Measurements from ENCODE around the gene TAS2R60. TPM values are rescaled to one million over a fixed set of nuclear protein-coding genes. Genes with fewer than 3 reads are reported as not detected.

TAS2R60 gene
- polyA plus RNA-seq, 1 donor from 2014 or later, result not detected

DNA sequence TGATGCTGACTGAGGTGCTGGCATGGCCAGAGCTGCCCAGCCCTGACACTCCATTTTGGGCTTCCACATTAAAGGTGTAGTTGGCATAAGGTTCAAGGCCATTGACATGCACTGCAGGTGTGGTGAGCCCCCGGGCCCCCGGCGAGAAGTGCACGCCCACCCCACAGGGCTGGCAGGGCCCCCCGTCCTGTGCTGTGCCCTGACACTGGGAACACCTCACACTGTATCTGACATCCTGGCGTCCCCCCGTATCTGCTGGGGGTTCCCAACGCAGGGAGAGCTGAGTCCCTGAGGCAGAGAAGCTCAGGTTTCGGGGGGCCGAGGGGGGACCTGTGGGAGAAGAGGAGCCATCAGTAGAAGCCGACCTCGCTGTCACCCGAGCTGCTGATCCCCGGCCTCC, 44.6 kb upstream of the TAS2R60 start:
- no peak for TF ChIP-seq TAF1 (IDR thresholded peaks at IDR 0.05; ENCODE audit: low read depth)
- TF ChIP-seq, protein P1, sequence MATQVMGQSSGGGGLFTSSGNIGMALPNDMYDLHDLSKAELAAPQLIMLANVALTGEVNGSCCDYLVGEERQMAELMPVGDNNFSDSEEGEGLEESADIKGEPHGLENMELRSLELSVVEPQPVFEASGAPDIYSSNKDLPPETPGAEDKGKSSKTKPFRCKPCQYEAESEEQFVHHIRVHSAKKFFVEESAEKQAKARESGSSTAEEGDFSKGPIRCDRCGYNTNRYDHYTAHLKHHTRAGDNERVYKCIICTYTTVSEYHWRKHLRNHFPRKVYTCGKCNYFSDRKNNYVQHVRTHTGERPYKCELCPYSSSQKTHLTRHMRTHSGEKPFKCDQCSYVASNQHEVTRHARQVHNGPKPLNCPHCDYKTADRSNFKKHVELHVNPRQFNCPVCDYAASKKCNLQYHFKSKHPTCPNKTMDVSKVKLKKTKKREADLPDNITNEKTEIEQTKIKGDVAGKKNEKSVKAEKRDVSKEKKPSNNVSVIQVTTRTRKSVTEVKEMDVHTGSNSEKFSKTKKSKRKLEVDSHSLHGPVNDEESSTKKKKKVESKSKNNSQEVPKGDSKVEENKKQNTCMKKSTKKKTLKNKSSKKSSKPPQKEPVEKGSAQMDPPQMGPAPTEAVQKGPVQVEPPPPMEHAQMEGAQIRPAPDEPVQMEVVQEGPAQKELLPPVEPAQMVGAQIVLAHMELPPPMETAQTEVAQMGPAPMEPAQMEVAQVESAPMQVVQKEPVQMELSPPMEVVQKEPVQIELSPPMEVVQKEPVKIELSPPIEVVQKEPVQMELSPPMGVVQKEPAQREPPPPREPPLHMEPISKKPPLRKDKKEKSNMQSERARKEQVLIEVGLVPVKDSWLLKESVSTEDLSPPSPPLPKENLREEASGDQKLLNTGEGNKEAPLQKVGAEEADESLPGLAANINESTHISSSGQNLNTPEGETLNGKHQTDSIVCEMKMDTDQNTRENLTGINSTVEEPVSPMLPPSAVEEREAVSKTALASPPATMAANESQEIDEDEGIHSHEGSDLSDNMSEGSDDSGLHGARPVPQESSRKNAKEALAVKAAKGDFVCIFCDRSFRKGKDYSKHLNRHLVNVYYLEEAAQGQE (IDR thresholded peaks at IDR 0.05; ENCODE audit: borderline replicate concordance), result no peak
- no peak for TF ChIP-seq RAD21 (conservative IDR thresholded peaks at IDR 0.05)
- Histone ChIP-seq H3F3A (ENCODE audit: insufficient read depth, low read length, poor library complexity, severe bottlenecking) (no peaks in the 10 kb centered on the region), H2AFZ (ENCODE audit: low read depth, low read length) (no peak overlapping the region), H3K9me3 (ENCODE audit: low read length) (no peaks in the 10 kb centered on the region), H3K9ac (ENCODE audit: low read length) (no peak overlapping the region), H3K27me3 (ENCODE audit: insufficient read depth, low read depth, low read length) (no peaks in the 10 kb centered on the region), H3K79me2 (replicated peaks; ENCODE audit: insufficient read depth, low read length) (no peaks in the 10 kb centered on the region), H3K4me2 (ENCODE audit: low read length) (no peak overlapping the region), H3K4me3 (ENCODE audit: low read length) (no peak overlapping the region), H3K27ac (ENCODE audit: low read length) (no peak overlapping the region), H4K20me1 (ENCODE audit: insufficient read depth) (no peaks in the 10 kb centered on the region), H3K36me3 (ENCODE audit: insufficient read depth, low read length) (no peaks in the 10 kb centered on the region), H3K9me2 (ENCODE audit: insufficient read depth, low read length) (no peaks in the 10 kb centered on the region)

DNA sequence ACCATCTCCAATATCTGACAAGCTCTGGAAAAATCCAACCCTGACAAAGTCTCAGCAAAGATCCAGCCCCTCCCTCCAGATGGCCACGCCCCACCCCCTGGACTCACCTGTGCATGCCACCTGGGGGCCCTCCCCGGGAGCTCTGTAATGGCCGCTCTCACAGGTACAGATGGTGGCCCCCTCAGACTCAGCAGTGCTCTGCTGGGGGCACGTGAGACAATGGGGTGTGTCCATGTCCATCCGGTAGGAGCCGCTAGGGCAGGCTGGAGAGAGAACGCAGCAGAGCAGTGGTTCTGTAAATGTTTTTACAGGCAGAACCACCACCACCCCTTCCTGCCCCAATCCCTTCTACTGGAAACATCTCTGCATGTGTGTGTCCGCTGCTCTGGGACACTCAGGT, 44.1 kb upstream of the TAS2R60 start:
- H3K4me2 ChIP-seq (ENCODE audit: low read length), result no peak overlapping the region
- H3K4me3 ChIP-seq (ENCODE audit: low read length), result no peak overlapping the region
- H3F3A ChIP-seq (ENCODE audit: insufficient read depth, low read length, poor library complexity, severe bottlenecking), result no peaks in the 10 kb centered on the region
- H3K27ac ChIP-seq (ENCODE audit: low read length), result no peak overlapping the region
- TF ChIP-seq EZH2 (IDR thresholded peaks at IDR 0.05; ENCODE audit: borderline replicate concordance, insufficient read depth, low read length, poor library complexity, severe bottlenecking) (no peak), SMC3 (conservative IDR thresholded peaks at IDR 0.05; ENCODE audit: poor library complexity) (no peak), EP300 (conservative IDR thresholded peaks at IDR 0.05; ENCODE audit: poor library complexity, severe bottlenecking) (no peak), POLR2AphosphoS5 (IDR thresholded peaks at IDR 0.05) (no peak), RAD21 (conservative IDR thresholded peaks at IDR 0.05) (no peak), TAF1 (IDR thresholded peaks at IDR 0.05; ENCODE audit: low read depth) (no peak), MXI1 (conservative IDR thresholded peaks at IDR 0.05; ENCODE audit: poor library complexity, severe bottlenecking) (no peak)
- TF ChIP-seq, protein P2, sequence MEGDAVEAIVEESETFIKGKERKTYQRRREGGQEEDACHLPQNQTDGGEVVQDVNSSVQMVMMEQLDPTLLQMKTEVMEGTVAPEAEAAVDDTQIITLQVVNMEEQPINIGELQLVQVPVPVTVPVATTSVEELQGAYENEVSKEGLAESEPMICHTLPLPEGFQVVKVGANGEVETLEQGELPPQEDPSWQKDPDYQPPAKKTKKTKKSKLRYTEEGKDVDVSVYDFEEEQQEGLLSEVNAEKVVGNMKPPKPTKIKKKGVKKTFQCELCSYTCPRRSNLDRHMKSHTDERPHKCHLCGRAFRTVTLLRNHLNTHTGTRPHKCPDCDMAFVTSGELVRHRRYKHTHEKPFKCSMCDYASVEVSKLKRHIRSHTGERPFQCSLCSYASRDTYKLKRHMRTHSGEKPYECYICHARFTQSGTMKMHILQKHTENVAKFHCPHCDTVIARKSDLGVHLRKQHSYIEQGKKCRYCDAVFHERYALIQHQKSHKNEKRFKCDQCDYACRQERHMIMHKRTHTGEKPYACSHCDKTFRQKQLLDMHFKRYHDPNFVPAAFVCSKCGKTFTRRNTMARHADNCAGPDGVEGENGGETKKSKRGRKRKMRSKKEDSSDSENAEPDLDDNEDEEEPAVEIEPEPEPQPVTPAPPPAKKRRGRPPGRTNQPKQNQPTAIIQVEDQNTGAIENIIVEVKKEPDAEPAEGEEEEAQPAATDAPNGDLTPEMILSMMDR (IDR thresholded peaks at IDR 0.05; ENCODE audit: poor library complexity, severe bottlenecking), result no peak
- TF ChIP-seq, protein P1 (IDR thresholded peaks at IDR 0.05; ENCODE audit: borderline replicate concordance), result no peak
- H3K36me3 ChIP-seq (ENCODE audit: insufficient read depth, low read length), result no peaks in the 10 kb centered on the region
- H3K9ac ChIP-seq (ENCODE audit: low read length), result no peak overlapping the region
- H3K9me2 ChIP-seq (ENCODE audit: insufficient read depth, low read length), result no peaks in the 10 kb centered on the region
- H3K9me3 ChIP-seq (ENCODE audit: low read length), result no peaks in the 10 kb centered on the region
- no peaks in the 10 kb centered on the region for H3K27me3 ChIP-seq (ENCODE audit: insufficient read depth, low read depth, low read length)
- no peaks in the 10 kb centered on the region for H4K20me1 ChIP-seq (ENCODE audit: insufficient read depth)
- H3K79me2 ChIP-seq (replicated peaks; ENCODE audit: insufficient read depth, low read length), result no peaks in the 10 kb centered on the region
- no peak overlapping the region for H2AFZ ChIP-seq (ENCODE audit: low read depth, low read length)
